Upper lobe of left lung (tissue), 6 donors: Measurements from ENCODE around the gene HTR6. TPM values are rescaled to one million over a fixed set of nuclear protein-coding genes. Genes with fewer than 3 reads are reported as not detected.

Experiments
- ATAC-seq, 2 donors: fragments of 200-7000 bp; cut with Tn5 transposase; one replicate each; pipeline ENCODE4 v1.9.1; 2022; ENCODE audit warnings: mild to moderate bottlenecking in 2 of 2, moderate library complexity in 2 of 2; ENCODE audit not compliant: low FRiP score in 2 of 2
- DNase-seq, 2 donors: peaks; one replicate each; pipeline ENCODE4 v3.0.0-alpha.2; 2019 to 2020
- H3K27ac ChIP-seq, 4 donors: fragments of 200-600 bp; sonication (generic); one replicate each; pipeline ENCODE4 v1.5.1; 2016 to 2019
- H3K27me3 ChIP-seq, 4 donors: fragments of 200-600 bp; sonication (generic); one replicate each; pipeline ENCODE4 v1.5.1; 2017 to 2019
- H3K36me3 ChIP-seq, 4 donors: fragments of 200-600 bp; sonication (generic); one replicate each; pipeline ENCODE4 v1.5.1; 2016 to 2019
- H3K4me1 ChIP-seq, 4 donors: fragments of 200-600 bp; sonication (generic); one replicate each; pipeline ENCODE4 v1.5.1; 2018 to 2019
- H3K4me3 ChIP-seq, 4 donors: fragments of 200-600 bp; sonication (generic); one replicate each; pipeline ENCODE4 v1.5.1; 2017 to 2019; ENCODE audit warnings: mild to moderate bottlenecking in 2 of 4, moderate library complexity in 1 of 4
- H3K9me3 ChIP-seq, 4 donors: fragments of 200-600 bp; sonication (generic); one replicate each; pipeline ENCODE4 v1.5.1; 2018 to 2019
- EP300 ChIP-seq, 4 donors: sonication (generic); formaldehyde crosslinking; IDR thresholded peaks; one replicate each; pipeline ENCODE4 v1.5.1; 2017; ENCODE audit warnings: antibody characterized with exemption in 4 of 4, control low read depth in 2 of 4
- POLR2A ChIP-seq, 4 donors: fragments of 450-650 bp; IDR thresholded peaks; one replicate each; pipeline ENCODE4 v1.5.1; 2016 to 2017; ENCODE audit warnings: antibody characterized with exemption in 4 of 4, mild to moderate bottlenecking in 2 of 4
- POLR2AphosphoS5 ChIP-seq, 2 donors: sonication (generic); formaldehyde crosslinking; IDR thresholded peaks; one replicate each; pipeline ENCODE4 v1.5.1; 2017; ENCODE audit warnings: antibody characterized with exemption in 2 of 2
- WGBS, 2 donors: methylation state at CpG; one replicate each; pipeline ENCODE4 v1.1.5; 2017 to 2018; 5-methylcytosine and 5-hydroxymethylcytosine counted together
- total RNA-seq, 6 donors: library from RNA; depleted of rRNA in 4 of 6; stranded (reverse); fragments of >200 nt in 4 of 6; gene quantifications; one replicate each; pipeline versions ENCODE4 v1.1.0 to v1.2.1, GENCODE V29; 2016 to 2021
- TF ChIP-seq, protein P1 (sequence below), 6 experiments: fragments of 450-650 bp in 4 of 6; fragments of 200-600 bp in 2 of 6; sonication (generic) in 2 of 6; IDR thresholded peaks; one replicate each; pipeline ENCODE4 v1.5.1; 2016 to 2019; ENCODE audit warnings: antibody characterized with exemption in 6 of 6
- donor health status: DM: no; HTN: no; CAD: no; lungs with moderate emphysema.
- donor health status: DM: no; HTN: yes; CAD: no; lungs with severe emphysema.

HTR6 gene
- total RNA-seq, 6 donors from 2014 or later = not detected

DNA sequence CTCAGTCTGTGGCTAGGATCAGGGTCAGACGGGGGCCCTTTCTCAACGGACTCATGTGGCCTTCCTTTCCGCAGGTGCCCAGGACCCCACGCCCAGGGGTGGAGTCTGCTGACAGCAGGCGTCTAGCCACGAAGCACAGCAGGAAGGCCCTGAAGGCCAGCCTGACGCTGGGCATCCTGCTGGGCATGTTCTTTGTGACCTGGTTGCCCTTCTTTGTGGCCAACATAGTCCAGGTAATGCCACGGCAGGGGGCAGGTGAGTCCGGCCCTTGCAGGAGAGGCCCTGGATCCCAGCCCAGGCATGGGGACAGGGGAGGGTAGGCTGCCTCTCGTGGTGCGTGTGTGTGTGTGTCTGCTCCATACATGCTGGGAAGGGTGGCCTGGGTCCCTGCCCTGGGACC, 13.8 kb downstream of the HTR6 start:
- H3K27ac ChIP-seq = no peak overlapping the region
- no peaks in the 10 kb centered on the region for H3K9me3 ChIP-seq
- H3K4me1 ChIP-seq = no peaks in the 10 kb centered on the region
- ATAC-seq (no peak), DNase-seq (peak in 1 of 2 donors; percentile 50)
- TF ChIP-seq POLR2A (IDR thresholded peaks at IDR 0.05) = no peak
- 79% methylated on average over 8 of the region's 11 CpGs; no CpG with 5 or more reads in 1 of the 2 donors for WGBS, 2 donors
- H3K36me3 ChIP-seq = peaks cover 0 to 12% (median 0%) of the 10 kb centered on the region in 4 donors
- no peaks in the 10 kb centered on the region for H3K27me3 ChIP-seq
- H3K4me3 ChIP-seq = no peak overlapping the region

DNA sequence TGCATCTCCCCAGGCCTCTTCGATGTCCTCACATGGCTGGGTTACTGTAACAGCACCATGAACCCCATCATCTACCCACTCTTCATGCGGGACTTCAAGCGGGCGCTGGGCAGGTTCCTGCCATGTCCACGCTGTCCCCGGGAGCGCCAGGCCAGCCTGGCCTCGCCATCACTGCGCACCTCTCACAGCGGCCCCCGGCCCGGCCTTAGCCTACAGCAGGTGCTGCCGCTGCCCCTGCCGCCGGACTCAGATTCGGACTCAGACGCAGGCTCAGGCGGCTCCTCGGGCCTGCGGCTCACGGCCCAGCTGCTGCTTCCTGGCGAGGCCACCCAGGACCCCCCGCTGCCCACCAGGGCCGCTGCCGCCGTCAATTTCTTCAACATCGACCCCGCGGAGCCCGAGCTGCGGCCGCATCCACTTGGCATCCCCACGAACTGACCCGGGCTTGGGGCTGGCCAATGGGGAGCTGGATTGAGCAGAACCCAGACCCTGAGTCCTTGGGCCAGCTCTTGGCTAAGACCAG, 14.3 kb downstream of the HTR6 start:
- DNase-seq = peak in 1 of 2 donors; percentile 85
- TF ChIP-seq POLR2A (IDR thresholded peaks at IDR 0.05) = no peak
- TF ChIP-seq, protein P1, sequence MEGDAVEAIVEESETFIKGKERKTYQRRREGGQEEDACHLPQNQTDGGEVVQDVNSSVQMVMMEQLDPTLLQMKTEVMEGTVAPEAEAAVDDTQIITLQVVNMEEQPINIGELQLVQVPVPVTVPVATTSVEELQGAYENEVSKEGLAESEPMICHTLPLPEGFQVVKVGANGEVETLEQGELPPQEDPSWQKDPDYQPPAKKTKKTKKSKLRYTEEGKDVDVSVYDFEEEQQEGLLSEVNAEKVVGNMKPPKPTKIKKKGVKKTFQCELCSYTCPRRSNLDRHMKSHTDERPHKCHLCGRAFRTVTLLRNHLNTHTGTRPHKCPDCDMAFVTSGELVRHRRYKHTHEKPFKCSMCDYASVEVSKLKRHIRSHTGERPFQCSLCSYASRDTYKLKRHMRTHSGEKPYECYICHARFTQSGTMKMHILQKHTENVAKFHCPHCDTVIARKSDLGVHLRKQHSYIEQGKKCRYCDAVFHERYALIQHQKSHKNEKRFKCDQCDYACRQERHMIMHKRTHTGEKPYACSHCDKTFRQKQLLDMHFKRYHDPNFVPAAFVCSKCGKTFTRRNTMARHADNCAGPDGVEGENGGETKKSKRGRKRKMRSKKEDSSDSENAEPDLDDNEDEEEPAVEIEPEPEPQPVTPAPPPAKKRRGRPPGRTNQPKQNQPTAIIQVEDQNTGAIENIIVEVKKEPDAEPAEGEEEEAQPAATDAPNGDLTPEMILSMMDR (IDR thresholded peaks at IDR 0.05) = no peak
- no peak for TF ChIP-seq EP300 (IDR thresholded peaks at IDR 0.05)
- no peak for TF ChIP-seq POLR2AphosphoS5 (IDR thresholded peaks at IDR 0.05)
- H3K4me1 ChIP-seq = no peaks in the 10 kb centered on the region
- no peaks in the 10 kb centered on the region for H3K9me3 ChIP-seq
- no peak overlapping the region for H3K4me3 ChIP-seq
- 88 to 96% methylated on average over 5 to 33 of the region's 34 CpGs for WGBS, 2 donors
- no peak for ATAC-seq
- peaks cover 0 to 12% (median 0%) of the 10 kb centered on the region in 4 donors for H3K36me3 ChIP-seq
- H3K27ac ChIP-seq = no peak overlapping the region
- no peaks in the 10 kb centered on the region for H3K27me3 ChIP-seq

DNA sequence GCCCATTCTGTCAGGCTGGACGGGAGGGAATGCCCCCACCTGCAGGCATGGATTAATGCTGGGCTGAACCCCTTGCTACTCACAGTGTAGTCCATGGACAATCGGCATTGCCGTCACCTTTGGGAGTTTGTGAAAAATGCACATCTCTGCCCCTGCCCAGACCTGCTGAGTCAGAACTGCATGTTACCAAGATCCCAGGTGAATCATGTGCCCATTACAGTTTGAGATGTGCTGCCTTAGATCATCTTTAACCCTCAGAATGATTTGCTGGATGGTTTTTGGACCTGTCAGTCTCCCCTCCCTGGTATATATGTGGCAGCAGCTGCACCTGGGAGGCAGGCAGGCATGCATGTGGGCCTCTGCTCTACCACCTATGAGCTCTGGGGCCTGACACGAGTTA, 15.0 kb downstream of the HTR6 start:
- TF ChIP-seq POLR2AphosphoS5 (IDR thresholded peaks at IDR 0.05) = no peak
- no peak for TF ChIP-seq EP300 (IDR thresholded peaks at IDR 0.05)
- TF ChIP-seq, protein P1 (IDR thresholded peaks at IDR 0.05) = no peak
- no peak for TF ChIP-seq POLR2A (IDR thresholded peaks at IDR 0.05)
- Histone ChIP-seq H3K27me3 (no peaks in the 10 kb centered on the region), H3K4me3 (no peak overlapping the region), H3K9me3 (no peaks in the 10 kb centered on the region), H3K27ac (no peak overlapping the region), H3K36me3 (peaks cover 0 to 15% (median 0%) of the 10 kb centered on the region in 4 donors), H3K4me1 (no peaks in the 10 kb centered on the region)
- no peak for ATAC-seq
- 74 to 82% methylated on average over 4 of the region's 4 CpGs for WGBS, 2 donors
- no peak for DNase-seq

DNA sequence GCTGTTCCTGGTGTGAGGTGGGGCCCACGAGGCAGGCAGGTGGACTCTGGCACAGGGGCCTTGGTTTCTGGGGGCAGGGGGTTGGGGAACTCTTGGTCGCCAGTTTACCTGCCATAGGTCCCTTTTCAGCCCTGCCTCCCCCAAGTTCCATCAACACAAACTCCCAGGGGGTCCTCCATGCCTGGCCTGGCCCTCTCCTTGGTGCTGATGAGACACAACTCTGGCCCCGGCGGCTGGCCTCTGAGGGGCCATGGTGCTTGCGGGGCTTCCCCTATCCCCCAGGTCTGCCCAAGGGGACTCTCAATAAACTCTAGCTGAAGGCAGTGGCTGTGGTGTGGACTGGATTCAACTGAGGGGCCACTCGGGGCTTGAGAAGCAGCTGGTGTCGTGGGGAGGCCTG, 16.0 kb downstream of the HTR6 start:
- no peak overlapping the region for H3K27ac ChIP-seq
- no peaks in the 10 kb centered on the region for H3K27me3 ChIP-seq
- ATAC-seq (no peak), DNase-seq (peak in 1 of 2 donors; percentile 53)
- peaks cover 0 to 16% (median 0%) of the 10 kb centered on the region in 4 donors for H3K36me3 ChIP-seq
- 77% methylated on average over 7 of the region's 7 CpGs; no CpG with 5 or more reads in 1 of the 2 donors for WGBS, 2 donors
- H3K9me3 ChIP-seq = no peaks in the 10 kb centered on the region
- H3K4me1 ChIP-seq = no peaks in the 10 kb centered on the region
- no peak for TF ChIP-seq POLR2AphosphoS5 (IDR thresholded peaks at IDR 0.05)
- no peak for TF ChIP-seq POLR2A (IDR thresholded peaks at IDR 0.05)
- TF ChIP-seq, protein P1 (IDR thresholded peaks at IDR 0.05) = no peak
- TF ChIP-seq EP300 (IDR thresholded peaks at IDR 0.05) = no peak
- H3K4me3 ChIP-seq = no peak overlapping the region

DNA sequence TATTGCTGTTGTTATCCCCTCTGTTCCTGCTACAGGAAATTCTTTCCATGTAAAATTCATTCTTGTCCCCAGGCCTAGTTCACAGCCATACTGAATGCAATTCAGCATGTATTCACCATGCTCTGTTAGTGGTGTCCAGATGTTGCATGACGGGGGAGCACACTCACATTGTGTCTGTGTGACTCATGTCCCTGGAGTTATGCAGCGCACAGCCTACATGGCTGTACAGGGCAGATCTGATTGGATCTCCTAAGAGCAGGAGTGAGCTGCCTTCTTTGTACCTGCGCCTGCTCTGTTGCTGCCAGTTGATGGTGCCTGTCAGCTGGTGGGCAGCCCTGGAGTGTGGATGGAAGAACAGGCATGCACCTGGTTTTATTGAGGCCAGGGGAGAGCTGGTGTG, 17.6 kb downstream of the HTR6 start:
- WGBS, 2 donors = 94% methylated on average over 3 of the region's 3 CpGs
- DNase-seq (no peak), ATAC-seq (peak in 1 of 2 donors; percentile 36)
- no peaks in the 10 kb centered on the region for H3K4me1 ChIP-seq
- no peaks in the 10 kb centered on the region for H3K9me3 ChIP-seq
- H3K4me3 ChIP-seq = no peak overlapping the region
- H3K36me3 ChIP-seq = peaks cover 0 to 19% (median 0%) of the 10 kb centered on the region in 4 donors
- TF ChIP-seq POLR2A (IDR thresholded peaks at IDR 0.05) (no peak), EP300 (IDR thresholded peaks at IDR 0.05) (no peak), POLR2AphosphoS5 (IDR thresholded peaks at IDR 0.05) (no peak)
- TF ChIP-seq, protein P1 (IDR thresholded peaks at IDR 0.05) = no peak
- no peaks in the 10 kb centered on the region for H3K27me3 ChIP-seq
- no peak overlapping the region for H3K27ac ChIP-seq
